T-helper 2 cell (primary cell): Measurements from ENCODE around the gene KRT14.
"Not testable (repeated sequence)": the region's sequence is repeated elsewhere in the genome, so short reads cannot be mapped to it uniquely, and the experiment has no call there.

Experiments
- DNase-seq, 5 experiments: peaks; one replicate each; pipeline versions ENCODE4 v3.0.0 to v3.0.0-alpha.2; 2012 to 2022
- total RNA-seq, 2 donors: gene quantifications; one replicate each; lab custom pipeline; 2026; lab: John Stamatoyannopoulos, UW

KRT14 gene
- total RNA-seq = 0 reads per million in 2 donors

DNA sequence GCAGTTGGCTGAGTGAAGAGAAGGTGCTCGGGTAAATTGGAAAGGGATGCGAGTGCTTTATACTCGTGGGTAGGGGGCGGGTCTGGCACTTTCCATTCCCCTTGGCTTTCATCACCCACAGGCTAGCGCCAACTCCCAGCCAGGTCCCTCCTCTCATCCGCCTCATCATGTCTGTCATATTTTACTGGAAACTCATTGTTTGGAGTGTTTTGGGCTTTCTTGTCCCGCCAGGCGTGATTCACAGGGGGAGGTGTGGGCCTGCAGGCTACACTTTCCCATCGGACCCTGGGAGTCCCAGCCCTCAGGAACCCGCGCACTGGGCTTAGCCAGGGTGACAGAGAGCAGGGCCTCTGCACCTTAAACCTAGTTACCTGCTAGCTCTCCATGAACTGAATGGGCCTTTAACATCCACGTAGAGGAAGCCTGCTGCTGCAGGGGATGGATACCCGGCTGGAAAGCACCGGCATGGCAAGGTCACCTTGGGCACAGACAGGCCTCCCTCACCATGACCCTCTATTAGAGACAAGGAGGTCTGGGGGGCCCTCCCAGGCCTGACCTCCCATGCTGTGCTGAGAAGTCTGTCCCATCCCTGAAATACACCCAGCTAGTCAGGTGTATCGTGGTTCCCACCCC lies at the start of gene KRT14:
TSS of gene KRT14 (minus strand) at position 33 of the 633 bp plus-strand sequence. CDS start 61 bp downstream, outside the sequence.
- DNase-seq = no peak

GRCh38 chr17:41635121-41636097 lies 48.7 kb upstream of the KRT14 start:
- no peak for DNase-seq

DNA sequence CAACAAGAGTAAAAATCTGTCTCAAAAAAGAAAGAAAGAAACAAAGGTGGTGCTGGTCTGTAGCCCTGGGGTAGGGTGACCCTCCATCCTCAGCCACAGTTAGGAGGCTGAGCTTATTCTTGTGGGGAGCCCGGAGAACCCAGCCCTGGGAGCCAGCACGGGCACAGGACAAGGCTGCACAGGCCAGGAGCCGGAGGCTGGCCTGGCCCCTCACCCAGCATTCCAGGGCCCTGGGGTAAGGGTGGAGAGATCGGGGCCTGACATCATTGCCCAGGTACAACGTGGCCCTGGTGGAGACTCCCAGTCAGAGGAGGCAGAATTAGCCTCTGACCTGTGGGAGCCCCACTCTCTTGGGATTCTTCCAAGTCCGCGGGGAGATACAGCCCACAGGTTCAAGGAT lies 47.9 kb upstream of the KRT14 start:
- no peak for DNase-seq

- peak in 1 of 5 experiments; percentile 24 for DNase-seq
Measured at GRCh38 chr17:41633556-41634199, 47.0 kb upstream of the KRT14 start.

- DNase-seq = no peak
Measured at GRCh38 chr17:41632482-41633105, 45.9 kb upstream of the KRT14 start.

DNA sequence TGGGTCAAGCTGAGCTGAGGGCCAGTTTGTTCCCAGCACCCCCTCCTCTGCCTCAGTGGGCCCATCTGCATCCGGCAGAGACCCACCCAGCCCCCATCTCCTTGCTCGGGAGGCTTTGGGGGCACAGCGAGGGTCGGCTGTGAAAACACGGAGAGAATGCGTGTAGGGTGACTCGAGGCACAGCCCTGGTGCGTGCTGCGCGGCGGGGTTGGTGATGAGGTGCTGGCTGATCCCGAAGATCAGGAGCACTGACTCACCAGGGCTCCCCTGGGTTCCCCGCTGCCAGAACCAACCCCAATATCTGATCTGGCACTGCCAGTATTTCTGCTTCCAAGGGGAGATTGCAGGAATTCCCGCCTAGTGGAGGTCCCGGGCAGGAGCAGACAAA lies 45.2 kb upstream of the KRT14 start:
- no peak for DNase-seq

DNA sequence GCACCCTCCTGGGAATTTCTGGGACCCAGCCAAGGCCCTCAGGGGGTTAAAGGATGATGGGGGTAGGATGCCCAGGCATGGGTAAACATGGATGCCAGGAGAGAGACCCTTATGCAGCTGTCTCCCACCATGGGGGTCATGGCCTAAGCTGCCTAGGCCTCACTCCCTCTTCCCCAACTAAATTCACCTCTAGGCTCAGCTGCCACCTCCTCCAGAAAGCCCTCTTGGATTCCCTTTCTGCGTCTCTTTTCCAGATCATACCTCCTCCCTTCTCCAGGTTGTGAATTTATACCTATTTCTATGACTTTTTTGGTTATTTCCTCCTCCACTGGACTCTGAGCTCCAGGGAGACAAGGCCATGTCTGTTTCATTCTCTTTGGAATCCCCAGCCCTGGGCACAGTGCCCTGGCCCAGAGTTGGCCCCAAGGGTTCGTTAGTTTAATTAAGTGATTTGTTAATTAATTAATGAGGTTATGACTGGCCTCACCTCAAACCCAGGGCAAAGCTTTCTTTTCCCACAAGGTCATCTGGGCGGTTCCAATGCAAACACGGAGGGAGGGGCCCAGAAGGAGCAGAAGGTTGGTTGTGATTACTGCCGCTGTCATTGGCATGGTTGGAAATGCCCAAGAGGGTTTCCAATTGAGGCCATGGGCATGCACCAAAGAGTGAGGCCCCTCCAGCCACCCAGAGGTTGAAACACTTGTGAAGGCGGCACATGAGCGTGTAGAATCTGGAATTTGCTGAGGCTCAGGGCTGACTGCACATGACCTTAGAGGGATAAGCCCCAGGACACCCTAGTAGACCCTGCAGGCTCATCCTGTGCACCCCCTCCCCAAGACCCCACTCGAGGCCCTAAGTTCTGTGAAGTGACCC lies 44.6 kb upstream of the KRT14 start:
- DNase-seq = no peak

- no peak for DNase-seq
Measured at GRCh38 chr17:41629826-41630670, 43.4 kb upstream of the KRT14 start.

DNA sequence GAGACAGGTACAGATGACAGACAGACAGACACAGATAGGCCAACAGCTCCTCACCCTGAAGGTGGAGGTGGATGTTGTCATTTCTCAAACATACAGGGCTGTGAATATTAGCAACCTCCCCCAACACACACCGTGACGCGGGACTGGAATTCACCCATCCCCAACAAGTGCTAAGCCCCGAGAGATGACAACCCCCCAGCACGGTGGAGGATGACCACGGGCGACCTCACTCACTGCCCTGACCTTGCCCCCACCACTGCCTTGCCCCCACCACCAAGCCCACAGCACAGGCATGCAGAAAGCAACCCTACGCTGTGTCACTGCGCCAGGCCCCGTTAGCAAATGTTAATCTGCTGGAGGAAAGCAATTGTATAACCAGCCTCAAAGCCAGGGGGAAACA lies 42.6 kb upstream of the KRT14 start:
- DNase-seq = no peak

DNA sequence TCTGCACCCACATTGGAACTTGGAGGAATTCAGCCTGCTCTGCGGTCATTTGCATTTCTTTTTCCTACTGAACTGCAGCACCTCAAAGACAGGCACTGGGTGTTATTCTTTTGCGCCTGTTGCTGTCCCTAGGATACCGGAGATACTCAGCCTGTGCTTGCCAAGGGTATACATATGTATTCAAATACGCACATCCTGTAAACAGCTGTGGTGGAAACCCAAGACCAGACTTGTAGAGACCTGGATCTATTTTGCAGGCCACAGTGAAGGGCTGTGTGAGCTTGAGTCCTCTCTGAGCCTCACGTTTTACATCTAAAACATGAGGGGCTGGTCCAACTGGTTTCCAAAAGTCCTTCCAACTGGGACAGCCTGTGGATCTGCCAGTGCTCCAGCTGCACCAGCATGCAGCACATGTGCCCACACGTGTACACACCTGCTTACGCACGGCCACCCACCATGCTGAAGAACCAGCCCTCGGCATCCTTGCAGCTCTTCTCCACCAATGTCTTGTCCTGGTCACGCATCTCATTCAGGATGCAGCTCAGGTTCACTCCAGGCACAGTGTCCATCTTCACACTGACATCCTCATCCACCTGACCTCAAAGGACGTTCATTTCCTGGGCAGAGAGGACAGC lies 42.0 kb upstream of the KRT14 start:
- DNase-seq = not testable (repeated sequence)

- DNase-seq = not testable (repeated sequence)
Measured at GRCh38 chr17:41628073-41628370, 41.3 kb upstream of the KRT14 start.

- DNase-seq = no peak
Measured at GRCh38 chr17:41627316-41628072, 40.8 kb upstream of the KRT14 start.

DNA sequence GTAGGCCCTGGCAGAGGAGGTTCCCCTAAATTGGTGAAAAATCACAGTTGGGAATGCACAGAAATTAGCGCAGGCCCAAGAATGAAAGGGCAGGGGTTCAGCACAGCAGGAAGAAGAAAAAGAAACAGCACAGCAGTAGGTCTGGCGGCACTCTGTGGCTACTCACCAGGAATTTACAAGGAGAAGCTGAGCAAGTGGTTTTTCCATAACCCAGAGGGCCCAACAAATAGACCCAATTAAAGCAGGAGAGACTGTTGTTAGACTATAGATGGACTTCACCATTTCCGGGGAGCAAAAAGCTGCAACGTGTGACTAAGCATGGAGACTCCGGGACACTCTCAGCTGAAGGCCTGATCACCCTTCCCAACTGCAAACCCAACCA lies 40.2 kb upstream of the KRT14 start:
- DNase-seq = not testable (repeated sequence)

- DNase-seq = not testable (repeated sequence)
Measured at GRCh38 chr17:41626028-41626913, 39.6 kb upstream of the KRT14 start.

GRCh38 chr17:41625602-41626001 lies 38.9 kb upstream of the KRT14 start:
- no peak for DNase-seq

- no peak for DNase-seq
Measured at GRCh38 chr17:41624208-41625101, 37.8 kb upstream of the KRT14 start, which contains the start of gene KRT17. Gene KRT17, minus strand, starts transcription at chr17:41624575. Its CDS starts 66 bp downstream, at chr17:41624509.

DNA sequence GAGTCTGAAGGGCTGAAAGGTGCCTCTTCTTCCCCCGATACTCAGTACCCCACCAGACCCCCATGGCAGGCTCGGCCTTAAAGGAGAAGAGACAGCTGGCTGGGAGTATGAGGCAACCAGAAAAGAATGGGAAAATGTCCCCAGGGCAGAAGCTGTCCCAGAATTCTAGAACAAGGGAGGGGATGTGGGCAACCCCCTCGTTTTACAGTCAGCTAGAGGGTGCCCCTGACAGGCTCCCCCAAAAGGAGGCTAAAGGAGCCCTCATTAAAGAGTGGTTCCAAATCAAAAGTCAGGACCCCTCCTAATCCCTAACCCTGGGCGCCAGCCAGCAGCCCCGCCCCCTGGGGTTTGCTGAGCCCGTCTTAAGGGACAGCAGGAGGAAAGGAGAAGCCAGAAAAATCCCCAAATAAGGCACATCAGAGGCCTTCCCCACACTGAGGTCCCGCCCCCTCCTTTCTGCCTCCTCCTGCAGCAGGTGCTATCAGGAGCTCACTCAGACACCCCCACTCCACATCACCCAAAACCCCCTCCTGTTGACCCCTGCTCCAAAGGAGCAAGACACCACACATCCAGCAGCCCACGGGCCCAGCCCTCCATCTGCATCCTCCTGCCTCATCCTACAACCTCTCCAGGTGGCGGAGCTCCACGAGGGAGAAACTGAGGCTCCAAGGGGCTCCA lies 36.6 kb upstream of the KRT14 start:
- not testable (repeated sequence) for DNase-seq
